Endothelial cell of umbilical vein (primary cell): ENCODE measurements around the gene DDX51. TPM values are rescaled to one million over a fixed set of nuclear protein-coding genes. Genes with fewer than 3 reads are reported as not detected.
"Not testable (repeated sequence)": the region's sequence is repeated elsewhere in the genome, so short reads cannot be mapped to it uniquely, and the experiment has no call there.

Experiments used
- BruUV-seq: library from RNA; stranded (reverse); fragments of 400-500 nt; replicated peaks from 2 replicates; lab custom pipeline; 2021; lab: Mats Ljungman, UMichigan
- CTCF ChIA-PET: fragments of 300-600, 350-600 bp; sonication (Branson Sonifier 250); formaldehyde crosslinking; loops from one replicate; lab custom pipeline; 2021; ENCODE audit warnings: antibody characterized with exemption, inconsistent platforms; lab: Charles Lee
- POLR2A ChIA-PET: fragments of 300-600, 350-600 bp; sonication (Branson Sonifier 250); formaldehyde crosslinking; loops from one replicate; lab custom pipeline; 2021; ENCODE audit warnings: antibody characterized with exemption, inconsistent platforms; lab: Charles Lee
- DNase-seq: peaks from one replicate; pipeline ENCODE4 v3.0.0-alpha.2; 2011; ENCODE audit warnings: low read depth, low spot score
- FAIRE-seq: peaks from 2 replicates; lab custom pipeline; 2011; peaks lifted over from hg19 to GRCh38; lab: Jason Lieb, UNC
- H2AFZ ChIP-seq: 2 replicates; pipeline ENCODE4 v1.6.0; 2012; ENCODE audit warnings: low read depth, low read length, control low read depth, inconsistent platforms
- H3K27ac ChIP-seq: 2 replicates; pipeline ENCODE4 v1.5.1; 2011; ENCODE audit warnings: low read depth, mild to moderate bottlenecking, control low read depth, low read length, moderate library complexity; ENCODE audit not compliant: insufficient read depth
- H3K27me3 ChIP-seq, 2 experiments: 2 replicates each; pipeline versions ENCODE4 v1.6.0 to v1.6.1; 2011; ENCODE audit warnings: low read length in 2 of 2, mixed read lengths in 1 of 2; ENCODE audit not compliant: control insufficient read depth in 2 of 2, insufficient read depth in 2 of 2
- H3K36me3 ChIP-seq, 2 experiments: 2 replicates in 1 of 2; 3 replicates in 1 of 2; pipeline ENCODE4 v1.5.1; 2011; ENCODE audit warnings: low read length in 2 of 2, mild to moderate bottlenecking in 1 of 2, moderate library complexity in 1 of 2; ENCODE audit not compliant: control insufficient read depth in 2 of 2, insufficient read depth in 2 of 2; ENCODE audit errors: extremely low read depth in 1 of 2
- H3K4me1 ChIP-seq: 3 replicates; pipeline ENCODE4 v1.5.1; 2011; ENCODE audit warnings: mild to moderate bottlenecking, low read length; ENCODE audit not compliant: control insufficient read depth, insufficient read depth; ENCODE audit errors: extremely low read depth
- H3K4me2 ChIP-seq: 2 replicates; pipeline ENCODE4 v1.6.1; 2011; ENCODE audit warnings: low read length, control low read depth, mixed read lengths; ENCODE audit not compliant: insufficient read depth
- H3K4me3 ChIP-seq, 3 experiments: fragments of 200-600 bp in 1 of 3; sonication (generic), shearing (Covaris generic) in 1 of 3; replicated peaks in 1 of 3; 2 replicates each; pipeline ENCODE4 v1.5.1; 2011 to 2016; ENCODE audit warnings: control low read depth in 3 of 3, low read length in 3 of 3, mild to moderate bottlenecking in 2 of 3, inconsistent platforms in 1 of 3, low read depth in 1 of 3, moderate library complexity in 1 of 3; ENCODE audit not compliant: insufficient read depth in 1 of 3
- H3K79me2 ChIP-seq: 2 replicates; pipeline ENCODE4 v1.6.0; 2012; ENCODE audit warnings: low read length, inconsistent platforms; ENCODE audit not compliant: control insufficient read depth, insufficient read depth
- H3K9ac ChIP-seq: replicated peaks from 2 replicates; pipeline ENCODE3; 2011; ENCODE audit warnings: low read length, control low read depth; ENCODE audit not compliant: insufficient read depth; ENCODE audit errors: extremely low read depth
- H3K9me1 ChIP-seq: replicated peaks from 3 replicates; pipeline ENCODE4 v1.6.0; 2011; ENCODE audit warnings: mild to moderate bottlenecking, low read length; ENCODE audit not compliant: control insufficient read depth, insufficient read depth; ENCODE audit errors: extremely low read depth
- H3K9me3 ChIP-seq: replicated peaks from 2 replicates; pipeline ENCODE4 v1.5.1; 2012; ENCODE audit warnings: low read length, inconsistent platforms; ENCODE audit not compliant: control insufficient read depth, insufficient read depth
- H4K20me1 ChIP-seq: replicated peaks from 2 replicates; pipeline ENCODE3; 2011; ENCODE audit warnings: mild to moderate bottlenecking, low read length; ENCODE audit not compliant: control insufficient read depth, insufficient read depth; ENCODE audit errors: extremely low read depth
- EZH2 ChIP-seq: IDR thresholded peaks from 2 replicates; pipeline ENCODE4 v1.6.1; 2012; ENCODE audit warnings: borderline replicate concordance, low read depth, mild to moderate bottlenecking, moderate library complexity, low read length, inconsistent platforms; ENCODE audit not compliant: severe bottlenecking
- FOS ChIP-seq: IDR thresholded peaks from 2 replicates; pipeline ENCODE4 v1.6.1; 2011; ENCODE audit warnings: mild to moderate bottlenecking, low read length, moderate library complexity, borderline replicate concordance; ENCODE audit not compliant: insufficient read depth
- GATA2 ChIP-seq: IDR thresholded peaks from 2 replicates; pipeline ENCODE4 v1.7.0; 2011; ENCODE audit warnings: low read depth, mild to moderate bottlenecking, moderate library complexity, mixed read lengths, low read length; ENCODE audit not compliant: insufficient read length, insufficient read depth
- JUN ChIP-seq: IDR thresholded peaks from 2 replicates; pipeline ENCODE4 v1.6.1; 2011; ENCODE audit warnings: borderline replicate concordance, low read depth; ENCODE audit not compliant: insufficient read length, insufficient read depth
- MYC ChIP-seq: IDR thresholded peaks from one replicate; pipeline ENCODE4 v1.6.1; 2011; ENCODE audit warnings: mild to moderate bottlenecking, low read depth, low read length
- POLR2A ChIP-seq: IDR thresholded peaks from 2 replicates; pipeline ENCODE4 v1.6.1; 2012; ENCODE audit warnings: low read depth, mild to moderate bottlenecking, control low read depth, low read length
- POLR2AphosphoS5 ChIP-seq: IDR thresholded peaks from 2 replicates; pipeline ENCODE4 v1.6.1; 2012; ENCODE audit warnings: low read depth, mild to moderate bottlenecking, control low read depth, low read length, moderate library complexity; ENCODE audit not compliant: insufficient read depth
- dilution Hi-C: fragments of 300-500 bp; cut with MboI; formaldehyde crosslinking; loops from one replicate; pipeline ENCODE4 v1.15.0; 2019; ENCODE audit warnings: low sequenced_read_pairs; ENCODE audit not compliant: extremely low pct_ligation_motif_present
- intact Hi-C: fragments of 100-400 bp; cut with micrococcal nuclease; formaldehyde crosslinking; loops from one replicate; pipeline ENCODE4 v1.10.0; 2022
- polyA plus RNA-seq, 4 experiments: library from polyadenylated mRNA; depleted of rRNA in 3 of 4; stranded (reverse) in 3 of 4; unstranded in 1 of 4; fragments of >200 nt; gene quantifications; 2 replicates each; pipeline versions ENCODE4 v1.2.1 to v1.2.3, GENCODE V29; 2011 to 2012; ENCODE audit warnings: missing spikeins in 1 of 4
- total RNA-seq: library from RNA; stranded (reverse); gene quantifications from 2 replicates; pipeline ENCODE4 v1.2.3, GENCODE V29; 2021
- TF ChIP-seq, protein P1 (sequence below): IDR thresholded peaks from 2 replicates; pipeline ENCODE4 v1.6.1; 2011; ENCODE audit not compliant: insufficient read depth, insufficient read length
- TF ChIP-seq, protein P2 (sequence below), 2 donors: IDR thresholded peaks; 1 replicate in 1 of 2; 2 replicates in 1 of 2; pipeline ENCODE4 v1.5.1; 2011; ENCODE audit warnings: low read length in 2 of 2, mild to moderate bottlenecking in 2 of 2, moderate library complexity in 2 of 2, control low read depth in 1 of 2, inconsistent platforms in 1 of 2, low read depth in 1 of 2; ENCODE audit not compliant: insufficient read depth in 1 of 2; ENCODE audit errors: extremely low read depth in 1 of 2

The DDX51 gene
- total and polyA plus RNA-seq, 2 donors (not counting 3 experiments of a cell fraction or from before 2014, with no cell fraction given), result 11.4 to 23.5 TPM

DNA sequence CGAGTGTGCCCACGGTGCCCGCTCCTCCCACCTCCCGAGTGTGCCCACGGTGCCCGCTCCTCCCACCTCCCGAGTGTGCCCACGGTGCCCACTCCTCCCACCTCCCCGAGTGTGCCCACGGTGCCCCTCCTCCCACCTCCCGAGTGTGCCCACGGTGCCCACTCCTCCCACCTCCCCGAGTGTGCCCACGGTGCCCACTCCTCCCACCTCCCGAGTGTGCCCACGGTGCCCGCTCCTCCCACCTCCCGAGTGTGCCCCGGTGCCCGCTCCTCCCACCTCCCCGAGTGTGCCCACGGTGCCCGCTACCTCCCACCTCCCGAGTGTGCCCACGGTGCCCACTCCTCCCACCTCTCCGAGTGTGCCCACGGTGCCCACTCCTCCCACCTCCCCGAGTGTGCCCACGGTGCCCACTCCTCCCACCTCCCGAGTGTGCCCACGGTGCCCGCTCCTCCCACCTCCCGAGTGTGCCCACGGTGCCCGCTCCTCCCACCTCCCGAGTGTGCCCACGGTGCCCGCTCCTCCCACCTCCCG lies 9.4 kb downstream of the DDX51 start:
- H3K79me2 ChIP-seq, DNase-seq, FAIRE-seq, H3K9me3 ChIP-seq, H3K9me1 ChIP-seq, intact Hi-C loops, H3K9ac ChIP-seq, H4K20me1 ChIP-seq, POLR2A ChIA-PET, H3K4me1 ChIP-seq, H3K4me2 ChIP-seq, dilution Hi-C loops, H3K27me3 ChIP-seq, H3K36me3 ChIP-seq, BruUV-seq, CTCF ChIA-PET, H2AFZ ChIP-seq, H3K4me3 ChIP-seq, H3K27ac ChIP-seq: not testable (repeated sequence)

DNA sequence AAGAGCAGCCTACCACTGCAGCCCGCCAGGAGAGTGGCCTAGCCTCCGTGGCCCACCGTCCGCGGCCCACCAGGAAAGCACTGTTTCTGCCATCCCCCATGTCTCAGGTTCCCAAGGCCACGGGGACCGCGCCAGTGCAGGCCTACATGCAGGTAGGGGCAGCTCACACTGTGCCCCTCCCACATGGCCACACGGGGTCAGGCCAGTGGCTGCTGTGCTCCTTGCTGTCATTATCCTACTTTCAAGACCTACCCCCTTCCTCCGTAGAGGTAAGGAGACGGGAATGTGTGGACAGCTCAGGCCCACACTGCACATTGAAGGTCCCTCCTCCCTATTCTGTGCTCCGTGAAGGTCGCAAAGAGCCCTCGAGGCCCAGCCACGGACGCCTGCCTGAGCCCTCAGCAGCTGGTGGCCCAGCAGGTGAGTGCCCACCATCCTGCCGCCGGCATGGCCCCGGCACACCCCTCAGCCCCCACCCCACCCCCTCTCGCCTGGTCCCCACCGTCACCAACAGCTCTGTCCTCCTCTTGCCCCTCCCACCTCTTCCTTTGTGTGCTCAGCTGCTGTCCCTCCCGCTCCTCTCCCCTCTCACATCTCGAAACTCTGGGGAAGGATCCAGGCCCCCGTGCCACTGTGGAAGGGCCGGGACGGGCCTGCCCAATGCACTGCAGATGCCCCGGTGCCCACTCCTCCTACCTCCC lies 10.0 kb downstream of the DDX51 start:
- DNase-seq, result no peak
- H3K79me2 ChIP-seq, result no peaks in the 10 kb centered on the region
- peaks cover 0 to 2% of the 10 kb centered on the region in 2 experiments for H3K36me3 ChIP-seq
- dilution Hi-C loops (no loop called here), intact Hi-C loops (no loop called here)
- no peaks in the 10 kb centered on the region for H4K20me1 ChIP-seq
- no peak overlapping the region for H3K4me2 ChIP-seq
- H3K9me1 ChIP-seq, result no peaks in the 10 kb centered on the region
- no peak overlapping the region for H3K27ac ChIP-seq
- ChIA-PET POLR2A (no interaction called here), CTCF (interaction anchor here (1.1 kb wide), 1 partner anchor 9 kb away, joined by 3 read pairs; no protein-coding TSS in a partner anchor)
- TF ChIP-seq GATA2, result no peak
- TF ChIP-seq, protein P1, sequence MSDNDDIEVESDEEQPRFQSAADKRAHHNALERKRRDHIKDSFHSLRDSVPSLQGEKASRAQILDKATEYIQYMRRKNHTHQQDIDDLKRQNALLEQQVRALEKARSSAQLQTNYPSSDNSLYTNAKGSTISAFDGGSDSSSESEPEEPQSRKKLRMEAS, result no peak
- TF ChIP-seq EZH2, result no peak
- TF ChIP-seq, protein P2, sequence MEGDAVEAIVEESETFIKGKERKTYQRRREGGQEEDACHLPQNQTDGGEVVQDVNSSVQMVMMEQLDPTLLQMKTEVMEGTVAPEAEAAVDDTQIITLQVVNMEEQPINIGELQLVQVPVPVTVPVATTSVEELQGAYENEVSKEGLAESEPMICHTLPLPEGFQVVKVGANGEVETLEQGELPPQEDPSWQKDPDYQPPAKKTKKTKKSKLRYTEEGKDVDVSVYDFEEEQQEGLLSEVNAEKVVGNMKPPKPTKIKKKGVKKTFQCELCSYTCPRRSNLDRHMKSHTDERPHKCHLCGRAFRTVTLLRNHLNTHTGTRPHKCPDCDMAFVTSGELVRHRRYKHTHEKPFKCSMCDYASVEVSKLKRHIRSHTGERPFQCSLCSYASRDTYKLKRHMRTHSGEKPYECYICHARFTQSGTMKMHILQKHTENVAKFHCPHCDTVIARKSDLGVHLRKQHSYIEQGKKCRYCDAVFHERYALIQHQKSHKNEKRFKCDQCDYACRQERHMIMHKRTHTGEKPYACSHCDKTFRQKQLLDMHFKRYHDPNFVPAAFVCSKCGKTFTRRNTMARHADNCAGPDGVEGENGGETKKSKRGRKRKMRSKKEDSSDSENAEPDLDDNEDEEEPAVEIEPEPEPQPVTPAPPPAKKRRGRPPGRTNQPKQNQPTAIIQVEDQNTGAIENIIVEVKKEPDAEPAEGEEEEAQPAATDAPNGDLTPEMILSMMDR (IDR thresholded peaks at IDR 0.05; ENCODE audit: extremely low read depth in 1 of 2, insufficient read depth in 1 of 2, low read depth in 1 of 2, low read length in 2 of 2), result no peak
- no peak for TF ChIP-seq FOS
- TF ChIP-seq JUN, result no peak
- TF ChIP-seq POLR2AphosphoS5, result no peak
- no peak for TF ChIP-seq POLR2A
- TF ChIP-seq MYC, result no peak
- no peak overlapping the region for H3K9ac ChIP-seq
- H3K4me3 ChIP-seq, result no peak overlapping the region
- no peaks in the 10 kb centered on the region for H3K4me1 ChIP-seq
- no peaks in the 10 kb centered on the region for H3K27me3 ChIP-seq
- FAIRE-seq, result no peak
- H2AFZ ChIP-seq, result no peak overlapping the region
- H3K9me3 ChIP-seq, result no peaks in the 10 kb centered on the region
- BruUV-seq, result no TSS peak
